PC-3 (cell line): Measurements from ENCODE around the gene EFNA5.

Experiments used
- CTCF ChIP-seq: fragments of 300-600 bp; sonication (generic); conservative IDR thresholded peaks from 2 replicates; pipeline ENCODE4 v1.5.1; 2017; ENCODE audit warnings: antibody characterized with exemption, low read depth, mild to moderate bottlenecking, low read length
- EZH2 ChIP-seq: fragments of 300-600 bp; sonication (generic); IDR thresholded peaks from one replicate; pipeline ENCODE4 v1.6.1; 2017; ENCODE audit warnings: antibody characterized with exemption, mild to moderate bottlenecking, low read length; ENCODE audit not compliant: unreplicated experiment

- TF ChIP-seq CTCF (no peak), EZH2 (no peak)
Measured at GRCh38 chr5:107378218-107378899, 292.4 kb downstream of the EFNA5 start.
